Naive thymus-derived CD4-positive, alpha-beta T cell (primary cell): ENCODE results near the gene CWC27. TPM values are rescaled to one million over a fixed set of nuclear protein-coding genes. Genes with fewer than 3 reads are reported as not detected.

Experiments used
- ATAC-seq: fragments of 150-1000 bp; cut with Tn5 transposase; 2 replicates; pipeline ENCODE4 v1.10.0; 2021; ENCODE audit warnings: mild to moderate bottlenecking, moderate library complexity
- CTCF ChIA-PET: fragments of 350-600 bp; sonication (Branson Sonifier 250); formaldehyde crosslinking; loops from one replicate; lab custom pipeline; 2021; ENCODE audit warnings: antibody characterized with exemption; lab: Charles Lee
- POLR2A ChIA-PET: fragments of 350-600 bp; sonication (Branson Sonifier 250); formaldehyde crosslinking; loops from one replicate; lab custom pipeline; 2021; ENCODE audit warnings: antibody characterized with exemption, inconsistent platforms; lab: Charles Lee
- DNase-seq, 9 donors: peaks; one replicate each; pipeline versions ENCODE4 v3.0.0 to v3.0.0-alpha.2; 2020 to 2022; ENCODE audit warnings: mixed read lengths in 1 of 9
- H3K27ac ChIP-seq: one replicate; pipeline ENCODE4 v1.7.0; 2013; ENCODE audit warnings: mild to moderate bottlenecking, low read depth, low read length, moderate library complexity
- H3K27me3 ChIP-seq, 2 donors: one replicate each; pipeline ENCODE4 v1.7.0; 2013; ENCODE audit warnings: low read length in 2 of 2, mild to moderate bottlenecking in 2 of 2, moderate library complexity in 2 of 2; ENCODE audit not compliant: control insufficient read depth in 2 of 2, insufficient read depth in 2 of 2
- H3K36me3 ChIP-seq, 3 experiments: 1 replicate in 2 of 3; 2 replicates in 1 of 3; pipeline ENCODE4 v1.7.0; 2013; ENCODE audit warnings: low read length in 3 of 3, mild to moderate bottlenecking in 3 of 3, moderate library complexity in 1 of 3; ENCODE audit not compliant: insufficient read depth in 3 of 3, control insufficient read depth in 2 of 3
- H3K4me1 ChIP-seq, 2 donors: one replicate each; pipeline ENCODE4 v1.7.0; 2013; ENCODE audit warnings: low read length in 2 of 2, mild to moderate bottlenecking in 2 of 2, moderate library complexity in 1 of 2; ENCODE audit not compliant: control insufficient read depth in 2 of 2, insufficient read depth in 2 of 2
- H3K4me3 ChIP-seq: 2 replicates; pipeline ENCODE4 v1.7.0; 2013; ENCODE audit warnings: mild to moderate bottlenecking, low read length
- H3K9me3 ChIP-seq, 3 experiments: 1 replicate in 2 of 3; 2 replicates in 1 of 3; pipeline ENCODE4 v1.7.0; 2013; ENCODE audit warnings: low read length in 3 of 3; ENCODE audit not compliant: control insufficient read depth in 2 of 3
- H3K27ac Mint-ChIP-seq, 9 donors: one replicate each; pipeline ENCODE4 v1.8.0; 2020 to 2022; ENCODE audit warnings: mixed read lengths in 9 of 9, mild to moderate bottlenecking in 8 of 9, moderate library complexity in 5 of 9, inconsistent platforms in 2 of 9
- H3K27me3 Mint-ChIP-seq, 5 donors: one replicate each; pipeline ENCODE4 v1.8.0; 2021 to 2022; ENCODE audit warnings: mixed read lengths in 5 of 5, mild to moderate bottlenecking in 1 of 5
- H3K36me3 Mint-ChIP-seq, 5 donors: one replicate each; pipeline ENCODE4 v1.8.0; 2020 to 2022; ENCODE audit warnings: mixed read lengths in 5 of 5, mild to moderate bottlenecking in 3 of 5, inconsistent platforms in 1 of 5
- H3K4me1 Mint-ChIP-seq, 7 donors: one replicate each; pipeline ENCODE4 v1.8.0; 2020 to 2022; ENCODE audit warnings: mixed read lengths in 7 of 7, mild to moderate bottlenecking in 3 of 7, inconsistent platforms in 1 of 7
- H3K4me3 Mint-ChIP-seq, 10 donors: one replicate each; pipeline ENCODE4 v1.8.0; 2020 to 2022; ENCODE audit warnings: mild to moderate bottlenecking in 10 of 10, mixed read lengths in 10 of 10, moderate library complexity in 6 of 10, inconsistent platforms in 2 of 10
- H3K9me3 Mint-ChIP-seq, 11 donors: one replicate each; pipeline ENCODE4 v1.8.0; 2020 to 2022; ENCODE audit warnings: mixed read lengths in 11 of 11, mild to moderate bottlenecking in 4 of 11, inconsistent platforms in 1 of 11, moderate library complexity in 1 of 11
- intact Hi-C, 2 donors: fragments of 100-400 bp; cut with micrococcal nuclease; formaldehyde crosslinking; loops; one replicate each; pipeline ENCODE4 v1.15.1; 2023
- polyA plus RNA-seq, 2 donors: library from polyadenylated mRNA; unstranded; fragments of 300-500 nt; fragmentation: Illumina TruSeq; gene quantifications; one replicate each; pipeline ENCODE4 v1.2.3, GENCODE V29; 2021
- total RNA-seq, 6 experiments: library from RNA in 5 of 6; stranded (reverse) in 5 of 6; gene quantifications; 1 replicate in 5 of 6; 2 replicates in 1 of 6; pipeline ENCODE4 v1.2.3 and lab custom pipeline; 2021 to 2026

CWC27 gene
- total and polyA plus RNA-seq, 7 experiments from 2014 or later, result 17.8 to 41.8 (median 21.1) TPM

DNA sequence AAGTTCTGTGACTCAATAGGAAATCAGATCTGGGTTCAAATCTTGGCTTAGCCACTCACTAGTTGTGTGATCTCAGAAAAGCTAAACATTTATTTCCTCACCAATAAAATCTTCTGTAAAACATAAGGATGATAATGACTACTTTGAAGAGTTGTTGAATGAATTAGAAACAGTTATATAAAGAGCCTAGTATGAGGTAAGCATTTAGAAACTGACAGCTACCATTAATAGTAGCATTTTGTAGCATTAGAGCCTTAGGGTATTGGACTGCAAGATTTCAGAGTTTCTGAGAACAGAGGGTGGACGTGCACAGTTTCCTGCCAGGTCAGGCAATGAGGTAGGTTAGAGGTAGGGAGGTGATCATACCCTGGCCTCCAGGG lies 293.2 kb downstream of the CWC27 start:
- peaks cover 4 to 23% (median 11%) of the 10 kb centered on the region in 5 donors for H3K27me3 Mint-ChIP-seq
- no peaks in the 10 kb centered on the region for H3K4me1 ChIP-seq
- H3K27ac ChIP-seq, result no peak overlapping the region
- no peak overlapping the region for H3K27ac Mint-ChIP-seq
- peaks cover 0 to 1% (median 0%) of the 10 kb centered on the region in 11 donors for H3K9me3 Mint-ChIP-seq
- H3K36me3 Mint-ChIP-seq, result no peaks in the 10 kb centered on the region
- H3K4me3 ChIP-seq, result no peak overlapping the region
- POLR2A ChIA-PET, result no interaction called here
- ATAC-seq, result no peak
- no peaks in the 10 kb centered on the region for H3K9me3 ChIP-seq
- no peaks in the 10 kb centered on the region for H3K27me3 ChIP-seq
- CTCF ChIA-PET, result no interaction called here
- peaks cover 0 to 2% (median 0%) of the 10 kb centered on the region in 7 donors for H3K4me1 Mint-ChIP-seq
- intact Hi-C loops, result no loop called here
- no peaks in the 10 kb centered on the region for H3K36me3 ChIP-seq
- DNase-seq, result no peak
- H3K4me3 Mint-ChIP-seq, result no peak overlapping the region

DNA sequence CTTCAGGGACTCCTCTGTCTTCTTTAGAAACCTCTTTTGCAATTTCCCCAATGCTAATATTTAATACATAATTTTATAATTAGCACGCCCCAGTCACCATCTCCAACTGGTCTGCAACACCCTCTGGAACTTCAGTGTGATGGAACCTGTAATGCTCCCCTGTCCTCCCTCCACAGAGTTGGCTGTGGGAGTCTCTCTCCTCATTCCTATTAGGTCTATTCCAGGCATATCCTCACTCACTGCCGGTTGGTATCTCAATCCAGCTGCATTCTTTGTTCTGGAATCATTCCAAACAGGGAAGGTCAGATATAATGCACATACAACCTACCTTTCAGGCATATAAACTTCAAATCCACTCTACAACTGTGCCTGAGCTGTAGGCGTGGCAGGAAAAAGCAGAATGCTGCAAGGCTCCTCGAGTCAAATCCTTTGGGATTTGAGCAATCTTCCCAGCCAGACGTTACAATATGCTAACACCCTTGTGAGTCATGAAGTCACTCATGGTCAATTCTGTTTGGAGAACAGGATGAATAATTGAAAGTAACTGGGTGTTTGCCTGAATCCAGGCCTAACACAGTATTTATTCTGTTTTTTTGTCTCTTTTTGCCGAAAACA lies 293.8 kb downstream of the CWC27 start:
- CTCF ChIA-PET, result no interaction called here
- Histone ChIP-seq H3K9me3 (no peaks in the 10 kb centered on the region), H3K36me3 (no peaks in the 10 kb centered on the region), H3K4me3 (no peak overlapping the region), H3K4me1 (no peaks in the 10 kb centered on the region), H3K27me3 (no peaks in the 10 kb centered on the region), H3K27ac (no peak overlapping the region)
- DNase-seq (no peak), ATAC-seq (no peak)
- intact Hi-C loops, result no loop called here
- POLR2A ChIA-PET, result no interaction called here
- H3K9me3 Mint-ChIP-seq, result peaks cover 0 to 1% (median 0%) of the 10 kb centered on the region in 11 donors
- H3K4me3 Mint-ChIP-seq, result no peak overlapping the region
- H3K27me3 Mint-ChIP-seq, result peaks cover 4 to 23% (median 11%) of the 10 kb centered on the region in 5 donors
- H3K36me3 Mint-ChIP-seq, result no peaks in the 10 kb centered on the region
- H3K27ac Mint-ChIP-seq, result no peak overlapping the region
- peaks cover 0 to 2% (median 0%) of the 10 kb centered on the region in 7 donors for H3K4me1 Mint-ChIP-seq

DNA sequence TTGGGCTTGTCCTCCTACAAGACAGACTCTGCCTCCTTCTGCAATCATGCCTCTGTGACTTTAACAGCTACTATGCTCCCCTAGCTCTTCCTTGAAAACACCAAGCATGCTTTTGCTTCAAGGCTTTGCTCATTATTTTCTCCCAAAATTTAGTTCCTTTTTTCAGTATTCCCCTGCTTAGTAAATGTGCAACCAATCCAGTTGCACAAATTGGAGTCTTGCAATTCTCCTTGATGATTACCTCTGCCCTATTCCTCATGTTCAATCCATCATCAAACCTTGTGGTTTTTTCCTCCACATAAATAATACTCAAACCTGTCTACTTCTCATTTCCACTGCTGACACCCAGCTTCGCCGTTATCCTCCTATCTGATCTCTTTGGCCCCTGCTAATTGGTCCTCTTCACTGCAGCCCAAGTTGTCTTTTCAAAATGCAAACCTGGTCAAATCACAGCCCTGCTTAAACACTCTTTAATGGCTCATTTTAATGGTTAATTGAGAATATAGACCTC lies 296.3 kb downstream of the CWC27 start:
- POLR2A ChIA-PET, result interaction anchor here (0.8 kb wide), 1 partner anchor 296 kb away, joined by 3 read pairs; the partner anchor contains the start of gene CWC27

DNA sequence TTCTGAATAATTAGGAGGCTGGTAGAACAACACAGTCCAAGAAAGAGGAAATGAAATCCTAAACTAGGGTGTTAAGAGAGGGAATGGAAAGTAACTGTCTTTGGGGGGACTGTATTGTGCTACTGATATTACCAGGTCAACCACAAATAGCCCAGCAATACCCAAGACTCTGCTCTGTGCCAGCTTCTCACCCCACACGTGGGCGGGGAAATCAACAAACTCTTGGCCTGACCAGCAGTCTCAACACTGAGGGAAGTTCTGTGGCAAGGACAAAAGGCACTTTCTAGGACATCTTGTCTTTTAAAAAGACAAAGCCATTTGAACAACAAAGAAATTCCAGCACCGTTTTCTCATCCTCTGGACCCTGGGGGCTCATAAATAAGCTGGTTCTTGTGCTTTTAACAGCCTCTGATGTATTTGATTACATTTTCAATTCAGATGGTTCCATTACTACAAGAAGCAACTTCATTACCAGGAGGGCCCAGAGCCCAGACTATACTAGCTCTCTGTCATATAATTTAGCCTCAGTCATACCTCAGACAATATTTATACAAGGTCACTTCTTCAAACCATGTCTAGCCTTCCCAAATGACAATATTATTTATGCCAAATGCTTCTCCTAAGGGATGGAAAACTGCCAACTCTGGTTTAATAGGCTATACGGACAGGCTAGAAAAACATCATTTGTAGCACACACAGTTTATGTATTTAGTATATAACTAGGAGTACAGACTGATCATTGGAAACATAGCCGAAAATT lies 297.8 kb downstream of the CWC27 start:
- DNase-seq (no peak), ATAC-seq (no peak)
- Histone ChIP-seq H3K4me1 (no peaks in the 10 kb centered on the region), H3K4me3 (no peak overlapping the region), H3K9me3 (no peaks in the 10 kb centered on the region), H3K27ac (no peak overlapping the region), H3K36me3 (no peaks in the 10 kb centered on the region), H3K27me3 (no peaks in the 10 kb centered on the region)
- H3K27me3 Mint-ChIP-seq, result peaks cover 0 to 18% (median 11%) of the 10 kb centered on the region in 5 donors
- H3K36me3 Mint-ChIP-seq, result no peaks in the 10 kb centered on the region
- H3K27ac Mint-ChIP-seq, result no peak overlapping the region
- H3K4me1 Mint-ChIP-seq, result no peaks in the 10 kb centered on the region
- peaks cover 0 to 1% (median 0%) of the 10 kb centered on the region in 11 donors for H3K9me3 Mint-ChIP-seq
- intact Hi-C loops, result no loop called here
- POLR2A ChIA-PET, result no interaction called here
- H3K4me3 Mint-ChIP-seq, result no peak overlapping the region
- CTCF ChIA-PET, result no interaction called here

More for the DNA sequence above, 296.3 kb downstream of the CWC27 start:
- H3K4me1 ChIP-seq, result no peaks in the 10 kb centered on the region
- H3K9me3 ChIP-seq, result no peaks in the 10 kb centered on the region
- H3K27ac Mint-ChIP-seq, result no peak overlapping the region
- CTCF ChIA-PET, result interaction anchor here (0.6 to 0.7 kb wide), 2 partner anchors 13 to 39 kb away, joined by 3 to 5 read pairs; no protein-coding TSS in a partner anchor
- H3K36me3 Mint-ChIP-seq, result no peaks in the 10 kb centered on the region
- DNase-seq, result no peak
- intact Hi-C loops, result no loop called here
- H3K27me3 Mint-ChIP-seq, result peaks cover 0 to 18% (median 11%) of the 10 kb centered on the region in 5 donors
- no peak overlapping the region for H3K4me3 ChIP-seq
- no peak for ATAC-seq
- H3K4me3 Mint-ChIP-seq, result no peak overlapping the region
- H3K36me3 ChIP-seq, result no peaks in the 10 kb centered on the region
- no peaks in the 10 kb centered on the region for H3K27me3 ChIP-seq
- H3K4me1 Mint-ChIP-seq, result no peaks in the 10 kb centered on the region
- no peak overlapping the region for H3K27ac ChIP-seq
- peaks cover 0 to 1% (median 0%) of the 10 kb centered on the region in 11 donors for H3K9me3 Mint-ChIP-seq

DNA sequence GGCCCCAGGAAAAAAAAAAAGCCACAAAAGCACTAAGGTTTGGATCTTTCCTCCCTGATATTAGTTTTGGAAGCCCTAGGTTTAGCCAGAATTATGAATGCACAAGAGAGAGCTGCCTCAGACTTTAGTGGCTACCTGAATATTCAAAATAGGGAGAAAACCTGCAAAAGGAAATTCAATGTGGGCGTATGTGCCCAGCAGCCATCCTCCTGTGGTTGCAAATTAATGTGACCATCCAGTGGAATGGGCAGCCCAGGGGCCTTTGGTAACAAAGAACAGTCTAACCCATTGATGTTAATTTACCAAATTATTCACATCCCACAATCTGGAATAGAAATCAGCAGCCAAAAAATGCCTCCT lies 298.4 kb downstream of the CWC27 start:
- CTCF ChIA-PET, result interaction anchor here (0.6 kb wide), 1 partner anchor 419 kb away, joined by 5 read pairs; no protein-coding TSS in a partner anchor

More for the DNA sequence above, 298.4 kb downstream of the CWC27 start:
- no peak overlapping the region for H3K27ac ChIP-seq
- Mint-ChIP-seq H3K9me3 (peaks cover 0 to 1% (median 0%) of the 10 kb centered on the region in 11 donors), H3K27me3 (peaks cover 0 to 18% (median 11%) of the 10 kb centered on the region in 5 donors), H3K36me3 (no peaks in the 10 kb centered on the region), H3K4me1 (no peaks in the 10 kb centered on the region), H3K27ac (no peak overlapping the region), H3K4me3 (no peak overlapping the region)
- H3K4me1 ChIP-seq, result no peaks in the 10 kb centered on the region
- POLR2A ChIA-PET, result no interaction called here
- ATAC-seq (no peak), DNase-seq (no peak)
- no peaks in the 10 kb centered on the region for H3K36me3 ChIP-seq
- no peaks in the 10 kb centered on the region for H3K9me3 ChIP-seq
- H3K27me3 ChIP-seq, result no peaks in the 10 kb centered on the region
- intact Hi-C loops, result no loop called here
- no peak overlapping the region for H3K4me3 ChIP-seq
